GM12878 (cell line): ENCODE data around the gene OOSP3. TPM values are rescaled to one million over a fixed set of nuclear protein-coding genes. Genes with fewer than 3 reads are reported as not detected.

Source experiments
- ATAC-seq: fragments of 200-7000 bp; cut with Tn5 transposase; 3 replicates; pipeline ENCODE4 v1.9.1; 2020; ENCODE audit warnings: mild to moderate bottlenecking, moderate library complexity
- BruUV-seq: library from RNA; stranded (reverse); fragments of 400-500 nt; replicated peaks from 2 replicates; lab custom pipeline; 2021; lab: Mats Ljungman, UMichigan
- CTCF ChIA-PET: fragments of 300-600 bp; sonication (Branson Sonifier 250); formaldehyde crosslinking; extraction: SDS; loops from one replicate; lab custom pipeline; 2021; ENCODE audit warnings: inconsistent platforms; lab: Yijun Ruan, JAX
- POLR2A ChIA-PET: fragments of 350-600 bp; formaldehyde crosslinking; extraction: SDS; loops from one replicate; lab custom pipeline; 2021; ENCODE audit warnings: inconsistent platforms; lab: Charles Lee
- RAD21 ChIA-PET: fragments of 300-600 bp; sonication (Branson Sonifier 250); formaldehyde crosslinking; loops from one replicate; lab custom pipeline; 2023; ENCODE audit warnings: antibody characterized with exemption; ENCODE audit not compliant: unreplicated experiment; lab: Charles Lee
- SMC1A ChIA-PET: fragments of 300-600 bp; sonication (Branson Sonifier 250); formaldehyde crosslinking; loops from one replicate; lab custom pipeline; 2023; ENCODE audit not compliant: unreplicated experiment, uncharacterized antibody; lab: Charles Lee
- DNase-seq: peaks from one replicate; pipeline ENCODE4 v3.0.0-alpha.2; 2011; ENCODE audit warnings: low read depth, low spot score
- FAIRE-seq: peaks from 3 replicates; lab custom pipeline; 2011; peaks lifted over from hg19 to GRCh38; lab: Jason Lieb, UNC
- H2AFZ ChIP-seq: 2 replicates; pipeline ENCODE4 v1.6.0; 2011; ENCODE audit warnings: low read depth, low read length, control low read depth; ENCODE audit not compliant: control insufficient read depth
- H3K27ac ChIP-seq: 2 replicates; pipeline ENCODE4 v1.5.1; 2011; ENCODE audit warnings: control low read depth; ENCODE audit not compliant: control insufficient read depth, insufficient read depth
- H3K27me3 ChIP-seq, 2 experiments: replicated peaks in 1 of 2; 2 replicates each; pipeline versions ENCODE4 v1.6.0 to v1.6.1; 2011; ENCODE audit warnings: low read length in 1 of 2; ENCODE audit not compliant: control insufficient read depth in 2 of 2, insufficient read depth in 2 of 2
- H3K36me3 ChIP-seq, 2 experiments: 2 replicates each; pipeline ENCODE4 v1.5.1; 2011; ENCODE audit warnings: low read length in 1 of 2; ENCODE audit not compliant: control insufficient read depth in 2 of 2, insufficient read depth in 2 of 2
- H3K4me1 ChIP-seq: 2 replicates; pipeline ENCODE4 v1.6.1; 2011; ENCODE audit warnings: mild to moderate bottlenecking, low read length, moderate library complexity, mixed read lengths; ENCODE audit not compliant: control insufficient read depth, insufficient read depth
- H3K4me2 ChIP-seq: 2 replicates; pipeline ENCODE4 v1.6.0; 2011; ENCODE audit warnings: control low read depth; ENCODE audit not compliant: control insufficient read depth, insufficient read depth
- H3K4me3 ChIP-seq: fragments of 200-600 bp; sonication (generic); 2 replicates; pipeline ENCODE4 v1.5.1; 2016
- H3K79me2 ChIP-seq: 2 replicates; pipeline ENCODE4 v1.6.0; 2011; ENCODE audit warnings: low read length; ENCODE audit not compliant: control insufficient read depth, insufficient read depth
- H3K9ac ChIP-seq: 2 replicates; pipeline ENCODE4 v1.8.0; 2011; ENCODE audit warnings: low read length, control low read depth, mixed read lengths; ENCODE audit not compliant: control insufficient read depth, insufficient read depth
- H3K9me3 ChIP-seq: replicated peaks from 3 replicates; pipeline ENCODE4 v1.5.1; 2011; ENCODE audit warnings: mild to moderate bottlenecking, low read length; ENCODE audit not compliant: control insufficient read depth, insufficient read depth
- H4K20me1 ChIP-seq: 2 replicates; pipeline ENCODE4 v1.6.0; 2011; ENCODE audit not compliant: control insufficient read depth, insufficient read depth
- RAD51 ChIP-seq: fragments of 450-650 bp; IDR thresholded peaks from 2 replicates; pipeline ENCODE4 v1.6.1; 2016; ENCODE audit warnings: moderate library complexity, mild to moderate bottlenecking, inconsistent platforms
- RB1 ChIP-seq: fragments of 450-650 bp; formaldehyde crosslinking; IDR thresholded peaks from 2 replicates; pipeline ENCODE4 v1.6.1; 2017; ENCODE audit warnings: mild to moderate bottlenecking, borderline replicate concordance
- STAT1 ChIP-seq: fragments of 450-650 bp; conservative IDR thresholded peaks from 2 replicates; pipeline ENCODE4 v1.6.1; 2014; ENCODE audit warnings: antibody characterized with exemption, mild to moderate bottlenecking
- WGBS: methylation state at CpG from one replicate; pipeline ENCODE4 v1.1.6; 2016; ENCODE audit warnings: low lambda C conversion rate; ENCODE audit not compliant: insufficient replicate concordance, insufficient coverage; ENCODE audit errors: missing lambda C conversion rate; 5-methylcytosine and 5-hydroxymethylcytosine counted together
- in situ Hi-C: fragments of 300-500 bp; cut with MboI; formaldehyde crosslinking; loops from 9 replicates; pipeline ENCODE4 v1.14.3; 2018; ENCODE audit warnings: mixed read lengths
- intact Hi-C: fragments of 100-400 bp; cut with micrococcal nuclease; formaldehyde crosslinking; loops from one replicate; pipeline ENCODE4 v1.14.2; 2022; ENCODE audit not compliant: unreplicated experiment
- polyA plus RNA-seq, 11 experiments: library from polyadenylated mRNA; depleted of rRNA in 4 of 11; unstranded in 6 of 11; stranded (reverse) in 5 of 11; fragments of >200 nt; fragmentation: Nextera tagmentation in 4 of 11; fragmentation: Illumina TruSeq in 1 of 11; extraction: Ambion mirVana in 4 of 11; extraction: Trizol in 1 of 11; gene quantifications; 1 replicate in 1 of 11; 2 replicates in 10 of 11; pipeline versions ENCODE4 v1.2.1 to v1.2.3, GENCODE V29; 2011 to 2016; ENCODE audit warnings: inconsistent platforms in 2 of 11, missing spikeins in 2 of 11, low read depth in 1 of 11
- total RNA-seq, 4 experiments: library from RNA; depleted of rRNA in 3 of 4; stranded (reverse); fragments of >200 nt in 3 of 4; fragmentation: Illumina TruSeq in 1 of 4; extraction: Trizol in 1 of 4; gene quantifications; 2 replicates each; pipeline versions ENCODE4 v1.2.1 to v1.2.3, GENCODE V29; 2013 to 2021
- TF ChIP-seq, protein P1 (sequence below): fragments of 450-650 bp; IDR thresholded peaks from 2 replicates; pipeline ENCODE4 v1.6.1; 2018; ENCODE audit warnings: mild to moderate bottlenecking, low read depth, moderate library complexity; ENCODE audit not compliant: partially characterized antibody

Gene OOSP3
- total and polyA plus RNA-seq, 10 of the 15 experiments (the other 5 are each of a cell fraction or from before 2014, with no cell fraction given), result 0.07 TPM; not detected in 9

DNA sequence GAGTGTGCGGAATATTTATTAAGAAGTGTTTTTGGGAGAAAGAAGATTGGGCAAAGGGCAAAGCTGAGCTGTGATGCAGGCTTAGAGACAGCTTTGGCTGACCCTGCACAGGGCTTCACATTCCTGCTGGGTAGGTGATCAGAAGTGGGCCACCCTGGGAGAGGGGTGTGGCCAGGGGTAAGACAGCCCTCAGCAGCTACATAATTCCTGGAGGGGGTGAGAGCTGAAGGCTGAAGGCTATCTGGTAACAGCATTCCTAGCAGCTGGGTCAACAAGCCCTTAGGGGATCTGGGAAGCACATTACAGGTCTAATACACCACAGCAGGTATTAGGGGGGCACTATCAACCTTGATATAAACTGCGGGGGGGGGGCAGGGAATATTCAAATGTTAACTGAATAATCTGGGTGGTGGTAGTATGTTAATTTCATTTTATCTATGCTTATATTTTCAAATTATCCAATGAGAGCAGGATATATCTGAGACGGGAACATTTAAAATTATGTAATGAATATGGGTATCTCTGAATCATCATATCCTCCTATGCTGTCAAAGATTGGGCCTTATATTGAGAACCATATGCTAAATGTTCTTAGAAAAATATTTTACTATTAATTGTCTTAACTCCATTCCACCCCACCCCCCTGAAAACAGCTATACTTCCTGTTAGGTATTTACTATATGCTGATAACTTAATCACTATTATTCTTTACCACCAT is 65.6 kb downstream of the OOSP3 start:
- H3K36me3 ChIP-seq, result no peaks in the 10 kb centered on the region
- intact Hi-C loops, result no loop called here
- no peaks in the 10 kb centered on the region for H3K9me3 ChIP-seq
- ChIA-PET RAD21 (no interaction called here), POLR2A (interaction anchor here (0.6 kb wide), 2 partner anchors 143 to 161 kb away, joined by 3 to 5 read pairs; no protein-coding TSS in a partner anchor), CTCF (interaction anchor here (1.6 kb wide), 1 partner anchor 307 kb away, joined by 6 read pairs; no protein-coding TSS in a partner anchor), SMC1A (interaction anchor here (0.6 kb wide), 2 partner anchors 54 to 81 kb away, joined by 3 read pairs; no protein-coding TSS in a partner anchor)
- no peak overlapping the region for H3K4me3 ChIP-seq
- no peaks in the 10 kb centered on the region for H3K79me2 ChIP-seq
- no peak overlapping the region for H3K4me2 ChIP-seq
- in situ Hi-C loops, result no loop called here
- WGBS, result 47% methylated on average over 3 of the region's 3 CpGs
- no peak for ATAC-seq
- no TSS peak for BruUV-seq
- no peaks in the 10 kb centered on the region for H3K27me3 ChIP-seq
- H4K20me1 ChIP-seq, result no peaks in the 10 kb centered on the region
- no peak overlapping the region for H3K27ac ChIP-seq
- H2AFZ ChIP-seq, result no peak overlapping the region
- TF ChIP-seq RAD51, result no peak
- TF ChIP-seq, protein P1, sequence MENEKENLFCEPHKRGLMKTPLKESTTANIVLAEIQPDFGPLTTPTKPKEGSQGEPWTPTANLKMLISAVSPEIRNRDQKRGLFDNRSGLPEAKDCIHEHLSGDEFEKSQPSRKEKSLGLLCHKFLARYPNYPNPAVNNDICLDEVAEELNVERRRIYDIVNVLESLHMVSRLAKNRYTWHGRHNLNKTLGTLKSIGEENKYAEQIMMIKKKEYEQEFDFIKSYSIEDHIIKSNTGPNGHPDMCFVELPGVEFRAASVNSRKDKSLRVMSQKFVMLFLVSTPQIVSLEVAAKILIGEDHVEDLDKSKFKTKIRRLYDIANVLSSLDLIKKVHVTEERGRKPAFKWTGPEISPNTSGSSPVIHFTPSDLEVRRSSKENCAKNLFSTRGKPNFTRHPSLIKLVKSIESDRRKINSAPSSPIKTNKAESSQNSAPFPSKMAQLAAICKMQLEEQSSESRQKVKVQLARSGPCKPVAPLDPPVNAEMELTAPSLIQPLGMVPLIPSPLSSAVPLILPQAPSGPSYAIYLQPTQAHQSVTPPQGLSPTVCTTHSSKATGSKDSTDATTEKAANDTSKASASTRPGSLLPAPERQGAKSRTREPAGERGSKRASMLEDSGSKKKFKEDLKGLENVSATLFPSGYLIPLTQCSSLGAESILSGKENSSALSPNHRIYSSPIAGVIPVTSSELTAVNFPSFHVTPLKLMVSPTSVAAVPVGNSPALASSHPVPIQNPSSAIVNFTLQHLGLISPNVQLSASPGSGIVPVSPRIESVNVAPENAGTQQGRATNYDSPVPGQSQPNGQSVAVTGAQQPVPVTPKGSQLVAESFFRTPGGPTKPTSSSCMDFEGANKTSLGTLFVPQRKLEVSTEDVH, result no peak
- no peak for TF ChIP-seq RB1
- no peak for TF ChIP-seq STAT1
- no peaks in the 10 kb centered on the region for H3K4me1 ChIP-seq
- no peak for DNase-seq
- H3K9ac ChIP-seq, result no peak overlapping the region
- FAIRE-seq, result no peak
